ENCODE data around the gene NUP50.

Gene NUP50

GRCh38 chr22:45196308-45196707 is 32.6 kb downstream of the NUP50 start:
- no peak for TF ChIP-seq ZNF274 (IDR thresholded peaks at IDR 0.05; ENCODE audit: low read depth, low read length)
- no peak overlapping the region for H3K4me3 ChIP-seq (ENCODE audit: low read length)

- H3K4me3 ChIP-seq (ENCODE audit: low read length) = no peak overlapping the region
- TF ChIP-seq ZNF274 (IDR thresholded peaks at IDR 0.05; ENCODE audit: low read depth, low read length) = no peak
These were observed 33.3 kb downstream of the NUP50 start for GRCh38 chr22:45196926-45197605.

GRCh38 chr22:45197606-45198462 is 34.1 kb downstream of the NUP50 start:
- no peak overlapping the region for H3K4me3 ChIP-seq (ENCODE audit: low read length)
- TF ChIP-seq ZNF274 (IDR thresholded peaks at IDR 0.05; ENCODE audit: low read depth, low read length) = no peak

- no peak overlapping the region for H3K4me3 ChIP-seq (ENCODE audit: low read length)
- no peak for TF ChIP-seq ZNF274 (IDR thresholded peaks at IDR 0.05; ENCODE audit: low read depth, low read length)
These were observed 34.7 kb downstream of the NUP50 start for GRCh38 chr22:45198463-45198795.

GRCh38 chr22:45199723-45200122 is 36.0 kb downstream of the NUP50 start:
- H3K4me3 ChIP-seq (ENCODE audit: low read length) = no peak overlapping the region
- no peak for TF ChIP-seq ZNF274 (IDR thresholded peaks at IDR 0.05; ENCODE audit: low read depth, low read length)

- no peak for TF ChIP-seq ZNF274 (IDR thresholded peaks at IDR 0.05; ENCODE audit: low read depth, low read length)
- H3K4me3 ChIP-seq (ENCODE audit: low read length) = no peak overlapping the region
These were observed 36.5 kb downstream of the NUP50 start for GRCh38 chr22:45200230-45200629.

- no peak overlapping the region for H3K4me3 ChIP-seq (ENCODE audit: low read length)
- no peak for TF ChIP-seq ZNF274 (IDR thresholded peaks at IDR 0.05; ENCODE audit: low read depth, low read length)
These were observed 37.3 kb downstream of the NUP50 start for GRCh38 chr22:45200860-45201511.

GRCh38 chr22:45201678-45202332 is 38.1 kb downstream of the NUP50 start:
- TF ChIP-seq ZNF274 (IDR thresholded peaks at IDR 0.05; ENCODE audit: low read depth, low read length) = no peak
- no peak overlapping the region for H3K4me3 ChIP-seq (ENCODE audit: low read length)

GRCh38 chr22:45202333-45203149 is 38.8 kb downstream of the NUP50 start:
- H3K4me3 ChIP-seq (ENCODE audit: low read length) = no peak overlapping the region
- TF ChIP-seq ZNF274 (IDR thresholded peaks at IDR 0.05; ENCODE audit: low read depth, low read length) = no peak

GRCh38 chr22:45203150-45203951 is 39.6 kb downstream of the NUP50 start:
- TF ChIP-seq ZNF274 (IDR thresholded peaks at IDR 0.05; ENCODE audit: low read depth, low read length) = no peak
- H3K4me3 ChIP-seq (ENCODE audit: low read length) = no peak overlapping the region

- no peak for TF ChIP-seq ZNF274 (IDR thresholded peaks at IDR 0.05; ENCODE audit: low read depth, low read length)
- no peak overlapping the region for H3K4me3 ChIP-seq (ENCODE audit: low read length)
These were observed 40.5 kb downstream of the NUP50 start for GRCh38 chr22:45204241-45204640.

- H3K4me3 ChIP-seq (ENCODE audit: low read length) = no peak overlapping the region
- TF ChIP-seq ZNF274 (IDR thresholded peaks at IDR 0.05; ENCODE audit: low read depth, low read length) = no peak
These were observed 41.1 kb downstream of the NUP50 start for GRCh38 chr22:45204819-45205218.
